ENCODE data around the gene DPYD.
A peak's percentile ranks its signal among the peaks of the same experiment; 100 is the strongest.

DPYD gene

DNA sequence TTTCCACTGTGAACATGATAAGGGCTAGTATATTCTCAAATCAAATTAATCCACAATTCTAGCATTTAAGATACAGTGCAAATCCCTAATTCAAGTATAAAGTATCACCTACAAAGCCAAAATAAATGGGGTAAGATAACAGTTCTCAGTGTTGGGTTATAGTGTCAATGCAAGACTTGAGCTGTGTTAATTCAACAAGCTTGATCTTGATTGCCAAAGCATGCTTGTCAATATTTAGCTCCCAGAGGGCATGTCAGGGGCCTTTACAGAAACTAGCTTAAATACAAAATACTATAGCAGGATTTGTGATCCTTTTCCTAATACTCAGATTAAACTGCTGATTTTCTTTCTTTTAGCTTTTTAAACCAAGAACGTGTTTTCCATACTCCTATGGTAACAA, 658.0 kb downstream of the DPYD start:
- TF ChIP-seq, protein P1, sequence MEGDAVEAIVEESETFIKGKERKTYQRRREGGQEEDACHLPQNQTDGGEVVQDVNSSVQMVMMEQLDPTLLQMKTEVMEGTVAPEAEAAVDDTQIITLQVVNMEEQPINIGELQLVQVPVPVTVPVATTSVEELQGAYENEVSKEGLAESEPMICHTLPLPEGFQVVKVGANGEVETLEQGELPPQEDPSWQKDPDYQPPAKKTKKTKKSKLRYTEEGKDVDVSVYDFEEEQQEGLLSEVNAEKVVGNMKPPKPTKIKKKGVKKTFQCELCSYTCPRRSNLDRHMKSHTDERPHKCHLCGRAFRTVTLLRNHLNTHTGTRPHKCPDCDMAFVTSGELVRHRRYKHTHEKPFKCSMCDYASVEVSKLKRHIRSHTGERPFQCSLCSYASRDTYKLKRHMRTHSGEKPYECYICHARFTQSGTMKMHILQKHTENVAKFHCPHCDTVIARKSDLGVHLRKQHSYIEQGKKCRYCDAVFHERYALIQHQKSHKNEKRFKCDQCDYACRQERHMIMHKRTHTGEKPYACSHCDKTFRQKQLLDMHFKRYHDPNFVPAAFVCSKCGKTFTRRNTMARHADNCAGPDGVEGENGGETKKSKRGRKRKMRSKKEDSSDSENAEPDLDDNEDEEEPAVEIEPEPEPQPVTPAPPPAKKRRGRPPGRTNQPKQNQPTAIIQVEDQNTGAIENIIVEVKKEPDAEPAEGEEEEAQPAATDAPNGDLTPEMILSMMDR (IDR thresholded peaks at IDR 0.05), result no peak
- TF ChIP-seq ZFX (IDR thresholded peaks at IDR 0.05; ENCODE audit: borderline replicate concordance), result no peak

DNA sequence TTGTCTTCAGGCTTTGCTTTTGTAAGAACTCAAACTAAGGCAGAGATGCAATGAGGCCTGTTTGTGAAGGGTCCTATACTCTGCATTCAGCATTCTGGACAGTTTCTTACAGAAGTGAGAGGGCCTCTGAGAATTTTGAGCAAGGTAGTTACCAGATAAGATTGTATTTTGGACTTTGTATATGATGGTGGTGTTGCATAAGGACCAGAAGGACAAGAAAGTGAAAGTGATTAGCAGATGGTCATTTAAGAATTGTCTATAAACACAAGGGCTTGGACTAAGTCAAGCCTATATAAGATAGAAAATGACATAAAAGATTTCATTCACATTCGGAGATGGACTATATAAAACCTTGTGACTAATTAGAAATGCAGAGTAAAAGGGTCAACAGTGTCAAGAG, 662.2 kb downstream of the DPYD start:
- no peak overlapping the region for H3K27ac ChIP-seq
- TF ChIP-seq, protein P1 (IDR thresholded peaks at IDR 0.05), result no peak
- TF ChIP-seq ZFX (IDR thresholded peaks at IDR 0.05; ENCODE audit: borderline replicate concordance), result no peak

More for the DNA sequence above, 658.0 kb downstream of the DPYD start:
- no peak overlapping the region for H3K27ac ChIP-seq

DNA sequence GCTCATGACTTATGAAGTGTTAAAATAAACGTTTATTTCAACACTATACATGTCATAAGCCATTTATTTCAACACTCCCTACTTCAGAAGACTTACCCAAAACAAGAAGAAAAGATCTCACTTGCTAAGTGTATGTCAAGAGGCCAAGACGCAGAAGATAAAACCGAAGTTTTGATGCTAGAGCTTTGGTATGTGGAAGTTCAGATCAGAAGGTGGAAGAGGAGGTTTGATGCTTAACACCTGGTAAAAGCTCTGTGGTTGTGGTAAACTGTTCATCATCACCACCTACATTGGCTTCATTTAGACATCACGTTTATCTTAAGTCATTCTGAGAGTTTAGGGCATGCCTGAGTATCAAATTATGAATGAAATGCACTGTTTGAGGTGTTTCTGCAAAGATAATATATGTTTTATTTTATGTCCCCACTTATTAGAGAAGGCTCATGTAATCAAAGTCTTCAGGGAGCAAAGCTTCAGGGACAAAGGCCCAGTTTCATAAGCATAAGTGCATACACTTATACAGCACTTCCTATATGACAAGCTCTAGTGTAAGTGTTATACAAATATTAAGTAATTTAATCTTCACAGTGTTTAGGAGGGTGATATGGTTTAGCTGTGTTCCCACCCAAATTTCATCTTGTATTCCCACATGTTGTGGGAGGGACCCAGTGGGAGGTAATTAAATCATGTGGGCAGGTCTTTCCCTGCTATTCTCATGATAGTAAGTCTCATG, 665.9 kb downstream of the DPYD start:
- no peak overlapping the region; the same call in 1 of the 2 replicates for H3K27ac ChIP-seq
- TF ChIP-seq, protein P1 (IDR thresholded peaks at IDR 0.05), result no peak
- no peak for TF ChIP-seq ZFX (IDR thresholded peaks at IDR 0.05; ENCODE audit: borderline replicate concordance)

DNA sequence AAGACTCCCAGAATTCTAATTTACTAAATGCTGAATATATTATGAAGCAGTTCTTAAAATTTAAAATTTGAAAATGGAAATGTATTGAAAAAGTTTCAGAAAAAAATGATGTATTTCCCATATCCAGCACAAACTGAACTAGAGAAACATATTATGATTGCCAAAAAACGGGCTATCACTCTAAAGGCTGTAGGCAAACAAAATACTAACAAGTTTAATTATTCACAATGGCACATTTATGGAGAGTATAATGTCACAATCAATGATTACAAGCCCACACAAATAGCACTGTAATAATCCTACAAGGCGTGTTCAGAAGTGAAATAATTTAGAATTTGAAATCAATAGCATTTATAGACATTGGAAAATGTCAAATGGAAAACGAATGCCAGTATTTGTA, 667.9 kb downstream of the DPYD start:
- H3K27ac ChIP-seq, result peak overlapping the region; percentile 73
- TF ChIP-seq, protein P1 (IDR thresholded peaks at IDR 0.05), result no peak
- TF ChIP-seq ZFX (IDR thresholded peaks at IDR 0.05; ENCODE audit: borderline replicate concordance), result no peak

DNA sequence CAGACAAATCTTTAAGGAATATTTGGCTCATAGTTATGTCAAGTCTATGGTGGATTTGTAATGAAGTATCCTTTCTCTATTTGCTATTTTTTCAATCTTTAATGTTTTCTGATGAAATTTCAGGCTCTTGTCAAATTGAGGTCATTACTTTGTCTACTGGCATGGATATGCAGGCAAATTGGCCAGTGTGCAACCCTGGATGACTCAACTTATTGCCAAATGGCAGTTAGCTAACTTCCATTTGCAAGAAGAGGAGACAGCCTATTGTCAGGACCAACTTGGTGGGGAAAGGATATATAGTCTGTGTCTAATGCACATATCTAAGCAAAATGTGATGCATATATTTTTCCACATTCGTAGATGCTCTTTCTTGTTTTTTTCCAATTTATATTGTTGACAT, 668.8 kb downstream of the DPYD start:
- no peak for TF ChIP-seq ZFX (IDR thresholded peaks at IDR 0.05; ENCODE audit: borderline replicate concordance)
- TF ChIP-seq, protein P1 (IDR thresholded peaks at IDR 0.05), result no peak
- H3K27ac ChIP-seq, result peak overlapping the region; percentile 73

DNA sequence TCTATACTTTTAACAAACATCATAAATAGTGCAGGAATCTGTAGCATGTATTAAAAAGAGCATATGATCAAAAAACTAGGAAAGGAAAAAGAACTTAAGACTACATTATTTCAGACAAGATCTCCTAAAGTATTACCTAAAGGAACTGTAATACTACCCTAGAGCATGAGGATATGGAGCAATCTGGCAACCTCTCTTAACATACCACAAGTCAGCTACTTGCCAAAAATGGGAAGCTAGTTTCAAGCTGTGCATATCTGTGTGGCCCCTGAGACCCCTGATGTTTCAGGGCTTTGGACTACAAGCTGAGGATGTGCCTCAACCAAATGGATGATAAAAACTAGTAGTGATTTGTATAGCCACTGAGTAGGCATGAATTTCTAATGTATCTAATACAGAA, 673.6 kb downstream of the DPYD start:
- no peak overlapping the region for H3K27ac ChIP-seq
- no peak for TF ChIP-seq ZFX (IDR thresholded peaks at IDR 0.05; ENCODE audit: borderline replicate concordance)
- TF ChIP-seq, protein P1 (IDR thresholded peaks at IDR 0.05), result no peak

DNA sequence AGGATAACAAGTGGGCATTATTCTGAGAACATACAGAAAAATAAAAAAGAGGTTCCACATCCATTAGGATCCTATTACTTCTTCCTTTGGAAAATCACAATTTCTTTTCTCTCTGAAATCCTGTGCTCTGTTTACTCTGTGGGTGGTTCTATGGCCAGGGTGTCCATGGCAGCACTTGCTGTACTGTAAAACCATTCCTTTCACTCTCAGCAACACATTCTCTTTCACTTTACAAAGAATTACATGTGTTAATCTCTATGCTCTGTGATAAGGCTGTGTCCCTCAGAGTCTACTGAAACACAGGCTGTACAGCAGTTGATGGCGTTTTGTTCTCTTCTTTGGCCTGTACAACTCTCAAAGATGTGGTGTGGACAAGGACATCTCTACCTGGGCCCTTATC, 675.2 kb downstream of the DPYD start:
- H3K27ac ChIP-seq, result peak overlapping the region; percentile 24; the same call in 1 of the 2 replicates
- TF ChIP-seq, protein P1 (IDR thresholded peaks at IDR 0.05), result no peak
- TF ChIP-seq ZFX (IDR thresholded peaks at IDR 0.05; ENCODE audit: borderline replicate concordance), result no peak
